Large intestine (tissue), 3 donors: ENCODE results near the gene TSC22D4. TPM values are rescaled to one million over a fixed set of nuclear protein-coding genes. Genes with fewer than 3 reads are reported as not detected.

Experiments used
- DNase-seq, 2 donors: peaks; one replicate each; pipeline versions ENCODE4 v3.0.0 to v3.0.0-alpha.2; 2013
- H3K27ac ChIP-seq: one replicate; pipeline ENCODE4 v1.5.1; 2013; ENCODE audit warnings: low read length
- H3K27me3 ChIP-seq: 2 replicates; pipeline ENCODE4 v1.6.1; 2013; ENCODE audit warnings: low read length; ENCODE audit not compliant: control insufficient read depth, insufficient read depth
- H3K36me3 ChIP-seq: 2 replicates; pipeline ENCODE4 v1.6.1; 2013; ENCODE audit warnings: low read length; ENCODE audit not compliant: control insufficient read depth, insufficient read depth
- H3K4me1 ChIP-seq: one replicate; pipeline ENCODE4 v1.6.1; 2013; ENCODE audit warnings: low read length; ENCODE audit not compliant: control insufficient read depth, insufficient read depth
- H3K4me3 ChIP-seq: one replicate; pipeline ENCODE4 v1.5.1; 2013; ENCODE audit warnings: low read length
- H3K9me3 ChIP-seq: one replicate; pipeline ENCODE4 v1.6.1; 2013; ENCODE audit warnings: mild to moderate bottlenecking, low read depth, low read length, moderate library complexity; ENCODE audit not compliant: control insufficient read depth
- WGBS: methylation state at CpG from one replicate; pipeline ENCODE4 v1.1.5; 2013; ENCODE audit warnings: low lambda C conversion rate; ENCODE audit not compliant: insufficient coverage; 5-methylcytosine and 5-hydroxymethylcytosine counted together
- polyA plus RNA-seq: library from polyadenylated mRNA; unstranded; fragments of 120-200 nt; gene quantifications from one replicate; pipeline ENCODE4 v1.2.1, GENCODE V29; 2013

The TSC22D4 gene
- polyA plus RNA-seq, 1 donor = 56.8 TPM

- peak; percentile 51 to 73 for DNase-seq
- H3K36me3 ChIP-seq = no peaks in the 10 kb centered on the region
- no peak overlapping the region for H3K4me3 ChIP-seq
- H3K27ac ChIP-seq = no peak overlapping the region
- peaks cover 3% of the 10 kb centered on the region for H3K27me3 ChIP-seq
- H3K4me1 ChIP-seq = peaks cover 10% of the 10 kb centered on the region
- no peaks in the 10 kb centered on the region for H3K9me3 ChIP-seq
- WGBS = 33% methylated on average over 1 of the region's 56 CpGs
These were observed 14.7 kb upstream of the TSC22D4 start for GRCh38 chr7:100493476-100494264.

GRCh38 chr7:100492738-100493475, 13.9 kb upstream of the TSC22D4 start:
- Histone ChIP-seq H3K36me3 (peaks cover 2% of the 10 kb centered on the region), H3K9me3 (peaks cover 4% of the 10 kb centered on the region), H3K27me3 (peaks cover 3% of the 10 kb centered on the region), H3K4me1 (peaks cover 10% of the 10 kb centered on the region), H3K27ac (no peak overlapping the region), H3K4me3 (no peak overlapping the region)
- no peak for DNase-seq
- 100% methylated on average over 1 of the region's 5 CpGs for WGBS

- Histone ChIP-seq H3K9me3 (peaks cover 4% of the 10 kb centered on the region), H3K36me3 (peaks cover 2% of the 10 kb centered on the region), H3K4me1 (peaks cover 10% of the 10 kb centered on the region), H3K4me3 (no peak overlapping the region), H3K27ac (no peak overlapping the region), H3K27me3 (peaks cover 3% of the 10 kb centered on the region)
- WGBS = no CpG with 5 or more reads among the region's 5 CpGs
- no peak for DNase-seq
These were observed 12.2 kb upstream of the TSC22D4 start for GRCh38 chr7:100491192-100491578.

- Histone ChIP-seq H3K9me3 (peaks cover 4% of the 10 kb centered on the region), H3K4me3 (no peak overlapping the region), H3K4me1 (peaks cover 10% of the 10 kb centered on the region), H3K27ac (no peak overlapping the region), H3K36me3 (peaks cover 2% of the 10 kb centered on the region), H3K27me3 (peaks cover 3% of the 10 kb centered on the region)
- WGBS = no CpG with 5 or more reads among the region's 25 CpGs
- no peak for DNase-seq
These were observed 11.6 kb upstream of the TSC22D4 start for GRCh38 chr7:100490483-100491191.

GRCh38 chr7:100489824-100490223, 10.8 kb upstream of the TSC22D4 start:
- no peak overlapping the region for H3K4me3 ChIP-seq
- peaks cover 10% of the 10 kb centered on the region for H3K4me1 ChIP-seq
- WGBS = no CpG with 5 or more reads among the region's 9 CpGs
- H3K27me3 ChIP-seq = peaks cover 3% of the 10 kb centered on the region
- H3K27ac ChIP-seq = no peak overlapping the region
- H3K9me3 ChIP-seq = peaks cover 4% of the 10 kb centered on the region
- H3K36me3 ChIP-seq = peaks cover 2% of the 10 kb centered on the region
- peak; percentile 91 to 93 for DNase-seq

- H3K4me1 ChIP-seq = peaks cover 10% of the 10 kb centered on the region
- no peak overlapping the region for H3K4me3 ChIP-seq
- no peak for DNase-seq
- peaks cover 2% of the 10 kb centered on the region for H3K27me3 ChIP-seq
- peaks cover 4% of the 10 kb centered on the region for H3K9me3 ChIP-seq
- WGBS = no CpG with 5 or more reads among the region's 10 CpGs
- peaks cover 2% of the 10 kb centered on the region for H3K36me3 ChIP-seq
- no peak overlapping the region for H3K27ac ChIP-seq
These were observed 10.1 kb upstream of the TSC22D4 start for GRCh38 chr7:100489121-100489520.

GRCh38 chr7:100488333-100489095, 9.5 kb upstream of the TSC22D4 start:
- peaks cover 2% of the 10 kb centered on the region for H3K36me3 ChIP-seq
- peaks cover 4% of the 10 kb centered on the region for H3K9me3 ChIP-seq
- no peak overlapping the region for H3K4me3 ChIP-seq
- no peak for DNase-seq
- no CpG with 5 or more reads among the region's 44 CpGs for WGBS
- peaks cover 14% of the 10 kb centered on the region for H3K4me1 ChIP-seq
- no peak overlapping the region for H3K27ac ChIP-seq
- no peaks in the 10 kb centered on the region for H3K27me3 ChIP-seq

GRCh38 chr7:100486753-100487446, 7.9 kb upstream of the TSC22D4 start:
- WGBS = 100% methylated on average over 1 of the region's 30 CpGs
- no peak for DNase-seq
- Histone ChIP-seq H3K4me1 (peaks cover 18% of the 10 kb centered on the region), H3K9me3 (peaks cover 4% of the 10 kb centered on the region), H3K27me3 (no peaks in the 10 kb centered on the region), H3K36me3 (peaks cover 2% of the 10 kb centered on the region), H3K4me3 (no peak overlapping the region), H3K27ac (no peak overlapping the region)

- no CpG with 5 or more reads among the region's 5 CpGs for WGBS
- Histone ChIP-seq H3K36me3 (peaks cover 2% of the 10 kb centered on the region), H3K9me3 (peaks cover 4% of the 10 kb centered on the region), H3K27ac (no peak overlapping the region), H3K4me1 (peaks cover 18% of the 10 kb centered on the region), H3K27me3 (no peaks in the 10 kb centered on the region), H3K4me3 (no peak overlapping the region)
- DNase-seq = no peak
These were observed 7.2 kb upstream of the TSC22D4 start for GRCh38 chr7:100486111-100486636.
